PC-3 (cell line): ENCODE results near the gene CALN1. TPM values are rescaled to one million over a fixed set of nuclear protein-coding genes. Genes with fewer than 3 reads are reported as not detected.

Source experiments
- ATAC-seq: fragments of 200-7000 bp; cut with Tn5 transposase; 2 replicates; pipeline ENCODE4 v1.9.1; 2020; ENCODE audit warnings: mild to moderate bottlenecking, moderate library complexity
- BruUV-seq: library from RNA; stranded (reverse); fragments of 400-500 nt; replicated peaks from 2 replicates; lab custom pipeline; 2021; lab: Mats Ljungman, UMichigan
- CTCF ChIA-PET: fragments of 300-600 bp; sonication (Branson Sonifier 250); formaldehyde crosslinking; loops from one replicate; lab custom pipeline; 2022; ENCODE audit warnings: antibody characterized with exemption; lab: Charles Lee
- POLR2A ChIA-PET: fragments of 300-600 bp; sonication (Branson Sonifier 250); formaldehyde crosslinking; loops from one replicate; lab custom pipeline; 2022; ENCODE audit warnings: antibody characterized with exemption; ENCODE audit not compliant: unreplicated experiment; lab: Charles Lee
- DNase-seq: peaks from one replicate; pipeline ENCODE4 v3.0.0-alpha.2; 2015
- H2AFZ ChIP-seq: fragments of 300-600 bp; sonication (generic); 2 replicates; pipeline ENCODE4 v1.6.0; 2016; ENCODE audit warnings: antibody characterized with exemption, low read length
- H3F3A ChIP-seq: fragments of 300-600 bp; sonication (generic); one replicate; pipeline ENCODE4 v1.6.0; 2017; ENCODE audit warnings: antibody characterized with exemption, low read length, control low read depth, mild to moderate bottlenecking; ENCODE audit not compliant: unreplicated experiment
- H3K27ac ChIP-seq: fragments of 300-600 bp; sonication (generic); 2 replicates; pipeline ENCODE4 v1.5.1; 2016; ENCODE audit warnings: mild to moderate bottlenecking, low read length
- H3K27me3 ChIP-seq: fragments of 300-600 bp; sonication (generic); 2 replicates; pipeline ENCODE4 v1.6.1; 2016; ENCODE audit warnings: low read length, mixed read lengths
- H3K36me3 ChIP-seq: fragments of 300-600 bp; sonication (generic); 2 replicates; pipeline ENCODE4 v1.6.1; 2016; ENCODE audit warnings: low read depth, mixed run types, low read length, mixed read lengths
- H3K4me1 ChIP-seq: fragments of 300-600 bp; sonication (generic); 2 replicates; pipeline ENCODE4 v1.5.1; 2016; ENCODE audit warnings: low read length; ENCODE audit not compliant: insufficient read depth
- H3K4me2 ChIP-seq: fragments of 300-600 bp; sonication (generic); 2 replicates; pipeline ENCODE4 v1.6.0; 2016; ENCODE audit warnings: low read length
- H3K4me3 ChIP-seq: fragments of 300-600 bp; sonication (generic); 2 replicates; pipeline ENCODE4 v1.5.1; 2016; ENCODE audit warnings: mild to moderate bottlenecking, low read length, mixed read lengths
- H3K79me2 ChIP-seq: fragments of 300-600 bp; sonication (generic); 2 replicates; pipeline ENCODE4 v1.6.1; 2017; ENCODE audit warnings: low read length, mixed read lengths
- H3K9ac ChIP-seq: fragments of 300-600 bp; sonication (generic); 2 replicates; pipeline ENCODE4 v1.6.0; 2016; ENCODE audit warnings: mild to moderate bottlenecking, low read length
- H3K9me2 ChIP-seq: fragments of 300-600 bp; sonication (generic); replicated peaks from 2 replicates; pipeline ENCODE4 v1.6.1; 2016; ENCODE audit warnings: mixed run types, low read length, mixed read lengths
- H3K9me3 ChIP-seq: fragments of 300-600 bp; sonication (generic); 2 replicates; pipeline ENCODE4 v1.6.1; 2016; ENCODE audit warnings: low read length, mixed read lengths
- H4K20me1 ChIP-seq: fragments of 300-600 bp; sonication (generic); 2 replicates; pipeline ENCODE4 v1.6.1; 2016; ENCODE audit warnings: low read length, mixed read lengths
- CTCF ChIP-seq: fragments of 300-600 bp; sonication (generic); conservative IDR thresholded peaks from 2 replicates; pipeline ENCODE4 v1.5.1; 2017; ENCODE audit warnings: antibody characterized with exemption, low read depth, mild to moderate bottlenecking, low read length
- EZH2 ChIP-seq: fragments of 300-600 bp; sonication (generic); IDR thresholded peaks from one replicate; pipeline ENCODE4 v1.6.1; 2017; ENCODE audit warnings: antibody characterized with exemption, mild to moderate bottlenecking, low read length; ENCODE audit not compliant: unreplicated experiment
- EZH2phosphoT487 ChIP-seq: fragments of 300-600 bp; sonication (generic); IDR thresholded peaks from 2 replicates; pipeline ENCODE4 v1.6.1; 2018; ENCODE audit warnings: mild to moderate bottlenecking, antibody characterized with exemption, low read length, borderline replicate concordance
- intact Hi-C: fragments of 100-400 bp; cut with micrococcal nuclease; formaldehyde crosslinking; loops from 2 replicates; pipeline ENCODE4 v1.9.0; 2023
- total RNA-seq: library from RNA; depleted of rRNA; stranded (reverse); fragments of >200 nt; gene quantifications from 2 replicates; pipeline ENCODE4 v1.2.3, GENCODE V29; 2014

CALN1 gene
- total RNA-seq, 1 experiment from 2014 or later, result not detected

- Histone ChIP-seq H3K9me2 (no peaks in the 10 kb centered on the region), H4K20me1 (no peaks in the 10 kb centered on the region), H3K27me3 (no peaks in the 10 kb centered on the region), H3K4me1 (no peaks in the 10 kb centered on the region), H3K36me3 (no peaks in the 10 kb centered on the region), H2AFZ (no peak overlapping the region), H3K27ac (no peak overlapping the region), H3F3A (no peaks in the 10 kb centered on the region), H3K4me2 (no peak overlapping the region), H3K9ac (no peak overlapping the region), H3K79me2 (no peaks in the 10 kb centered on the region), H3K4me3 (no peak overlapping the region), H3K9me3 (no peaks in the 10 kb centered on the region)
- POLR2A ChIA-PET, result no interaction called here
- DNase-seq (no peak), ATAC-seq (no peak)
- no TSS peak for BruUV-seq
- CTCF ChIA-PET, result no interaction called here
- TF ChIP-seq EZH2, result no peak
- no peak for TF ChIP-seq CTCF
- no peak for TF ChIP-seq EZH2phosphoT487
- intact Hi-C loops, result no loop called here
These were observed 356.7 kb downstream of the CALN1 start for GRCh38 chr7:72055426-72055825.

GRCh38 chr7:72053292-72053691 lies 358.8 kb downstream of the CALN1 start:
- Histone ChIP-seq H2AFZ (no peak overlapping the region), H3K4me3 (no peak overlapping the region), H3K9me2 (no peaks in the 10 kb centered on the region), H3K4me1 (no peaks in the 10 kb centered on the region), H3F3A (no peaks in the 10 kb centered on the region), H3K79me2 (no peaks in the 10 kb centered on the region), H3K9ac (no peak overlapping the region), H3K36me3 (no peaks in the 10 kb centered on the region), H3K4me2 (no peak overlapping the region), H4K20me1 (no peaks in the 10 kb centered on the region), H3K9me3 (0 out of 2 replicates have a peak, but pooled peaks cover 3% of the 10 kb centered on the region), H3K27ac (no peak overlapping the region), H3K27me3 (no peaks in the 10 kb centered on the region)
- TF ChIP-seq EZH2phosphoT487 (no peak), CTCF (no peak), EZH2 (no peak)
- ChIA-PET CTCF (no interaction called here), POLR2A (no interaction called here)
- intact Hi-C loops, result no loop called here
- ATAC-seq (no peak), DNase-seq (no peak)
- no TSS peak for BruUV-seq

GRCh38 chr7:72048420-72048819 lies 363.7 kb downstream of the CALN1 start:
- H3K36me3 ChIP-seq, result no peaks in the 10 kb centered on the region
- no peak overlapping the region for H3K27ac ChIP-seq
- H3K79me2 ChIP-seq, result no peaks in the 10 kb centered on the region
- BruUV-seq, result no TSS peak
- ATAC-seq (no peak), DNase-seq (no peak)
- intact Hi-C loops, result no loop called here
- no peaks in the 10 kb centered on the region for H3K9me2 ChIP-seq
- no peaks in the 10 kb centered on the region for H4K20me1 ChIP-seq
- no peaks in the 10 kb centered on the region for H3K4me1 ChIP-seq
- no peaks in the 10 kb centered on the region for H3F3A ChIP-seq
- no peak for TF ChIP-seq EZH2phosphoT487
- no peak for TF ChIP-seq EZH2
- TF ChIP-seq CTCF, result no peak
- no peak overlapping the region for H3K4me3 ChIP-seq
- no peak overlapping the region for H3K9ac ChIP-seq
- CTCF ChIA-PET, result no interaction called here
- POLR2A ChIA-PET, result no interaction called here
- H3K4me2 ChIP-seq, result no peak overlapping the region
- no peak overlapping the region for H2AFZ ChIP-seq
- H3K27me3 ChIP-seq, result no peaks in the 10 kb centered on the region
- H3K9me3 ChIP-seq, result 0 out of 2 replicates have a peak, but pooled peaks cover 3% of the 10 kb centered on the region
